Type B pancreatic cell (in vitro differentiated cells): Measurements from ENCODE around the gene AICDA. TPM values are rescaled to one million over a fixed set of nuclear protein-coding genes. Genes with fewer than 3 reads are reported as not detected.
"Not testable (repeated sequence)": the region's sequence is repeated elsewhere in the genome, so short reads cannot be mapped to it uniquely, and the experiment has no call there.

ENCODE experiments used
- DNase-seq: peaks from one replicate; pipeline ENCODE4 v3.0.0; 2021; ENCODE audit warnings: mixed read lengths; ENCODE audit not compliant: unreplicated experiment; ENCODE audit errors: extremely low spot score
- H3K27ac Mint-ChIP-seq: 2 replicates; pipeline ENCODE4 v1.8.0; 2021; ENCODE audit warnings: mild to moderate bottlenecking, mixed read lengths
- H3K27me3 Mint-ChIP-seq: 2 replicates; pipeline ENCODE4 v1.8.0; 2021; ENCODE audit warnings: mixed read lengths
- H3K36me3 Mint-ChIP-seq: 2 replicates; pipeline ENCODE4 v1.8.0; 2021; ENCODE audit warnings: mixed read lengths
- H3K4me1 Mint-ChIP-seq: one replicate; pipeline ENCODE4 v1.8.0; 2021; ENCODE audit warnings: mixed read lengths; ENCODE audit not compliant: unreplicated experiment
- H3K4me3 Mint-ChIP-seq: 2 replicates; pipeline ENCODE4 v1.8.0; 2021; ENCODE audit warnings: mild to moderate bottlenecking, mixed read lengths
- H3K9me3 Mint-ChIP-seq: 2 replicates; pipeline ENCODE4 v1.8.0; 2021; ENCODE audit warnings: mixed read lengths
- CTCF ChIP-seq: fragments of 200-600 bp; sonication (generic); conservative IDR thresholded peaks from 2 replicates; pipeline ENCODE4 v1.5.0; 2021; ENCODE audit warnings: antibody characterized with exemption, mild to moderate bottlenecking
- total RNA-seq: library from RNA; stranded (reverse); gene quantifications from 2 replicates; pipeline ENCODE4 v1.2.1, GENCODE V29; 2021; ENCODE audit warnings: low replicate concordance

AICDA gene
- total RNA-seq, 1 donor from 2014 or later = not detected

- DNase-seq = no peak
- Mint-ChIP-seq H3K4me1 (no peaks in the 10 kb centered on the region), H3K27me3 (peaks cover 16% of the 10 kb centered on the region), H3K27ac (no peak overlapping the region), H3K36me3 (no peaks in the 10 kb centered on the region), H3K4me3 (no peak overlapping the region), H3K9me3 (no peaks in the 10 kb centered on the region)
- no peak for TF ChIP-seq CTCF
Observed at GRCh38 chr12:8593246-8593645, 19.4 kb downstream of the AICDA start.

GRCh38 chr12:8590842-8591545, 21.7 kb downstream of the AICDA start:
- no peak for DNase-seq
- H3K27ac Mint-ChIP-seq = no peak overlapping the region
- no peaks in the 10 kb centered on the region for H3K36me3 Mint-ChIP-seq
- H3K27me3 Mint-ChIP-seq = peaks cover 16% of the 10 kb centered on the region
- no peaks in the 10 kb centered on the region for H3K4me1 Mint-ChIP-seq
- H3K9me3 Mint-ChIP-seq = no peaks in the 10 kb centered on the region
- no peak for TF ChIP-seq CTCF
- H3K4me3 Mint-ChIP-seq = no peak overlapping the region

- no peaks in the 10 kb centered on the region for H3K4me1 Mint-ChIP-seq
- no peak overlapping the region for H3K27ac Mint-ChIP-seq
- H3K27me3 Mint-ChIP-seq = peaks cover 16% of the 10 kb centered on the region
- no peak overlapping the region for H3K4me3 Mint-ChIP-seq
- no peaks in the 10 kb centered on the region for H3K9me3 Mint-ChIP-seq
- no peaks in the 10 kb centered on the region for H3K36me3 Mint-ChIP-seq
- TF ChIP-seq CTCF = no peak
- no peak for DNase-seq
Observed at GRCh38 chr12:8589679-8590078, 23.0 kb downstream of the AICDA start.

GRCh38 chr12:8584478-8584877, 28.2 kb downstream of the AICDA start:
- not testable (repeated sequence) for H3K36me3 Mint-ChIP-seq, H3K4me1 Mint-ChIP-seq, H3K4me3 Mint-ChIP-seq, DNase-seq, H3K9me3 Mint-ChIP-seq, H3K27ac Mint-ChIP-seq
- peaks cover 11% of the 10 kb centered on the region for H3K27me3 Mint-ChIP-seq

- no peak for DNase-seq
- Mint-ChIP-seq H3K4me3 (no peak overlapping the region), H3K27ac (no peak overlapping the region), H3K9me3 (no peaks in the 10 kb centered on the region), H3K4me1 (no peaks in the 10 kb centered on the region), H3K27me3 (peaks cover 10% of the 10 kb centered on the region), H3K36me3 (no peaks in the 10 kb centered on the region)
- TF ChIP-seq CTCF = no peak
Observed at GRCh38 chr12:8584004-8584403, 28.7 kb downstream of the AICDA start.

GRCh38 chr12:8581098-8581784, 31.4 kb downstream of the AICDA start:
- no peak for DNase-seq
- Mint-ChIP-seq H3K27me3 (peaks cover 5% of the 10 kb centered on the region), H3K4me3 (no peak overlapping the region), H3K4me1 (no peaks in the 10 kb centered on the region), H3K9me3 (no peaks in the 10 kb centered on the region), H3K36me3 (no peaks in the 10 kb centered on the region), H3K27ac (no peak overlapping the region)
- TF ChIP-seq CTCF = no peak
